Breast epithelium (tissue), 4 donors: ENCODE results near the gene WDR5B. TPM values are rescaled to one million over a fixed set of nuclear protein-coding genes. Genes with fewer than 3 reads are reported as not detected.
A peak's percentile ranks its signal among the peaks of the same experiment; 100 is the strongest.

Experiments used
- DNase-seq, 2 donors: peaks; one replicate each; pipeline ENCODE4 v3.0.0-alpha.2; 2019; ENCODE audit warnings: low spot score in 2 of 2
- H3K27ac ChIP-seq, 2 donors: fragments of 200-600 bp; sonication (generic) in 1 of 2; one replicate each; pipeline ENCODE4 v1.5.1; 2016 to 2019; ENCODE audit warnings: mild to moderate bottlenecking in 1 of 2
- H3K27me3 ChIP-seq, 2 donors: fragments of 200-600 bp; sonication (generic) in 1 of 2; one replicate each; pipeline versions ENCODE4 v1.5.1 to v1.6.0; 2017 to 2019; ENCODE audit warnings: control low read depth in 1 of 2, mild to moderate bottlenecking in 1 of 2
- H3K36me3 ChIP-seq: fragments of 200-600 bp; one replicate; pipeline ENCODE4 v1.5.1; 2019
- H3K4me1 ChIP-seq, 2 donors: fragments of 200-600 bp; sonication (generic); one replicate each; pipeline ENCODE4 v1.5.1; 2016 to 2019; ENCODE audit warnings: control low read depth in 1 of 2
- H3K4me3 ChIP-seq, 3 donors: fragments of 200-600 bp; sonication (generic); 1 replicate in 2 of 3; 2 replicates in 1 of 3; pipeline ENCODE4 v1.5.1; 2016 to 2019; ENCODE audit warnings: mild to moderate bottlenecking in 3 of 3, moderate library complexity in 2 of 3
- H3K9me3 ChIP-seq, 2 donors: fragments of 200-600 bp; sonication (generic) in 1 of 2; one replicate each; pipeline ENCODE4 v1.5.1; 2016 to 2019; ENCODE audit warnings: control low read depth in 1 of 2
- POLR2A ChIP-seq: fragments of 450-650 bp; IDR thresholded peaks from one replicate; pipeline ENCODE4 v1.6.1; 2016; ENCODE audit warnings: antibody characterized with exemption, mild to moderate bottlenecking, moderate library complexity
- POLR2AphosphoS5 ChIP-seq, 3 donors: sonication (generic); formaldehyde crosslinking; IDR thresholded peaks; one replicate each; pipeline ENCODE4 v1.6.1; 2017; ENCODE audit warnings: antibody characterized with exemption in 3 of 3
- intact Hi-C: fragments of 100-400 bp; cut with DNase I; formaldehyde crosslinking; loops from one replicate; pipeline ENCODE4 v1.15.1; 2023; ENCODE audit warnings: low total_unique reads
- total RNA-seq, 3 donors: library from RNA; depleted of rRNA; stranded (reverse); fragments of >200 nt; gene quantifications; one replicate each; pipeline ENCODE4 v1.1.0, GENCODE V29; 2016
- TF ChIP-seq, protein P1 (sequence below), 3 donors: fragments of 450-650 bp; IDR thresholded peaks; one replicate each; pipeline ENCODE4 v1.5.1; 2016 to 2017; ENCODE audit warnings: antibody characterized with exemption in 3 of 3, mild to moderate bottlenecking in 3 of 3, moderate library complexity in 3 of 3

WDR5B gene
- total RNA-seq = 1 to 10 TPM; 4.0 to 8.0 (median 6.2) TPM

DNA sequence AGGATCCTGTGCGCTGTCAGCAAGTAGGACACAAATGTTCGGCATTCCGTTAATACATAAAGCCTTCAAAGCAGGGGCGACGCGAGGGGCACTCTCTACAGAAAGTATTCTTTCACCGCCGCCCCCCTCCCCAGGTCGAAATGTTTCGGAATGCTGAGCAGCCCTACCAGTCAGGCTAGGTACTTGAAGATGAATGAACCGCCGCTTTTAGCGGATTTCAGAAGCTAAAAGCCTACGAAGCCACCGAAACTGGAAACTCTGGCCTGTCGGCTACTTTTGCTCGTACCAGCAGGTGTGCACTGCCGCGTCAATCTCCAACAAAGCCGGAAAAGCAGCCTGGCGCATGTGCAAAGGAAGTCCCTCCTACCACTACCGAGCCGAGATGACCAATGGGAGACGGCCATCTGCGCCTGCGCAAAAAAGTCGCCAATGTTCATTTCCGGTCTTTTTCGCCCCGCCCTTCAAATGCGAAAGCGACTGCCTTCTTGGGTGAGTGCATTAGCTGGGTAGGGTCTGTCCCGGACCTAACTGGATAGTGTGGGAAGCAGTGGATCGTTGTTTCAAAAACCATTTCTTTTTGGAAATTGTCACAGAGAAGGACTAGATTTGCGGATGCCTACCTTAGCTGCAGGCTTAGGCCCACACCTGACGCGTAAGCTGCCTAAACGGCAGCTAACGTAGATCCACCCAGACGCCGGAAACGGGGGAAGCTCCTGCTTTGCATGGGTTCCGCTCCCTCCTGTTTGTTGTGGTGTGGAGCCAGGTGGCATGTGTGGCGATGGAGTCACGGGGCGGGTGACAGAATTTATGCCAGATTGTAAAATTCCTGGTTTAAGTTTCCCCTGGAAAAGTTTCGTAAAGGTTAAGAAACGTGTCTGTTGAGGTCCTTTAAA, at the start of gene WDR5B:
Gene WDR5B (minus strand): TSS at position 301 of the 893 bp plus-strand sequence. CDS start 534 bp downstream, outside the sequence.
- Histone ChIP-seq H3K4me3 (peak within 1 kb of the TSS; percentile 68 to 78 (median 75)), H3K36me3 (no peaks in the 10 kb centered on the region), H3K4me1 (peaks cover 0 to 8% of the 10 kb centered on the region in 2 donors), H3K27ac (peak within 1 kb of the TSS; percentile 90), H3K9me3 (no peaks in the 10 kb centered on the region), H3K27me3 (no peaks in the 10 kb centered on the region)
- DNase-seq = peak; percentile 97 to 99
- TF ChIP-seq POLR2AphosphoS5 (IDR thresholded peaks at IDR 0.05) = peak; percentile 80 to 98 (median 95)
- peak; percentile 75 for TF ChIP-seq POLR2A
- TF ChIP-seq, protein P1, sequence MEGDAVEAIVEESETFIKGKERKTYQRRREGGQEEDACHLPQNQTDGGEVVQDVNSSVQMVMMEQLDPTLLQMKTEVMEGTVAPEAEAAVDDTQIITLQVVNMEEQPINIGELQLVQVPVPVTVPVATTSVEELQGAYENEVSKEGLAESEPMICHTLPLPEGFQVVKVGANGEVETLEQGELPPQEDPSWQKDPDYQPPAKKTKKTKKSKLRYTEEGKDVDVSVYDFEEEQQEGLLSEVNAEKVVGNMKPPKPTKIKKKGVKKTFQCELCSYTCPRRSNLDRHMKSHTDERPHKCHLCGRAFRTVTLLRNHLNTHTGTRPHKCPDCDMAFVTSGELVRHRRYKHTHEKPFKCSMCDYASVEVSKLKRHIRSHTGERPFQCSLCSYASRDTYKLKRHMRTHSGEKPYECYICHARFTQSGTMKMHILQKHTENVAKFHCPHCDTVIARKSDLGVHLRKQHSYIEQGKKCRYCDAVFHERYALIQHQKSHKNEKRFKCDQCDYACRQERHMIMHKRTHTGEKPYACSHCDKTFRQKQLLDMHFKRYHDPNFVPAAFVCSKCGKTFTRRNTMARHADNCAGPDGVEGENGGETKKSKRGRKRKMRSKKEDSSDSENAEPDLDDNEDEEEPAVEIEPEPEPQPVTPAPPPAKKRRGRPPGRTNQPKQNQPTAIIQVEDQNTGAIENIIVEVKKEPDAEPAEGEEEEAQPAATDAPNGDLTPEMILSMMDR (IDR thresholded peaks at IDR 0.05) = peak in 2 of 3 donors; percentile 12 to 27
- intact Hi-C loops = no loop called here

DNA sequence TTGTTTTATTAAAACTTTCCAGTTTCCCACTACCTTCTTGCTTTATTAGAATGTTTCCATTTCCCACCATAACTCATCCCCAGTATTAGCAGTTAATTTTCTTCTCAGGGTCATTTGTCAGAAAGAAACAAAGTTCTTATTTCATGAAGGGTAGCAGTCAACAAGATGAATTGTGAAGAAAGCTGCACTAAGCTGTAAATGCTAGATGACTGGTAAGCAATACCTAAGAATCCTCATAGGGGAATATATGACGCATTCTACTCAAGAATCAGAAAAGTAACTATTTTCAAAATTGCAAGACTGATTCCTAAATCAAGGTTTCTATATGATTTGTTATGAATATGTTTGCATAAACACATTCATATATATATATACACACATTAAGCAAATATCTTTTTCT, 48.8 kb upstream of the WDR5B start:
- Histone ChIP-seq H3K36me3 (no peaks in the 10 kb centered on the region), H3K27me3 (no peaks in the 10 kb centered on the region), H3K4me1 (no peaks in the 10 kb centered on the region), H3K27ac (no peak overlapping the region), H3K9me3 (no peaks in the 10 kb centered on the region), H3K4me3 (no peak overlapping the region)
- TF ChIP-seq POLR2AphosphoS5 (IDR thresholded peaks at IDR 0.05) (no peak), POLR2A (no peak)
- TF ChIP-seq, protein P1 (IDR thresholded peaks at IDR 0.05) = no peak
- DNase-seq = no peak
- intact Hi-C loops = loop anchor here (5.0 kb wide), 1 partner anchor 573 kb away; no protein-coding TSS in a partner anchor

DNA sequence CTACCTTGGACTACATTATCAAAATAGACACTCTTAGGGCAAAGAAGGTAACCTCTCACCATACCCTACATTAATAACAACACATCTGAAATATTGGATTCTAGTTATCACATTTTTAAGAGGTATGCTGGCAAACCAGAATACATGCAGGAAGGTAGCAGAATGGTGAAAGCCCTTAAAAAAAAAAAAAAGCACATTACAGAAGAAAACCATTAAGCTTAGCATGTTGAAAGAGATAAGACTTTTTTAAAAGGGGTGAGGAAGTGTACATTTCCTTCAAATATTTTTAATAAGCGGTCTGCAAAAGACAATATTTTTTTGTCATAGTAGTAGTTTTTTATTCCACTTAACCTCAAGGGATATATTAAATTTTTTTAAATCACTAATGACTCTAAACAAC, 46.5 kb upstream of the WDR5B start:
- TF ChIP-seq POLR2A = no peak
- TF ChIP-seq, protein P1 (IDR thresholded peaks at IDR 0.05) = no peak
- TF ChIP-seq POLR2AphosphoS5 (IDR thresholded peaks at IDR 0.05) = no peak
- DNase-seq = no peak
- H3K4me3 ChIP-seq = no peak overlapping the region
- no peaks in the 10 kb centered on the region for H3K27me3 ChIP-seq
- intact Hi-C loops = no loop called here
- no peaks in the 10 kb centered on the region for H3K9me3 ChIP-seq
- no peaks in the 10 kb centered on the region for H3K36me3 ChIP-seq
- H3K27ac ChIP-seq = no peak overlapping the region
- H3K4me1 ChIP-seq = no peaks in the 10 kb centered on the region

DNA sequence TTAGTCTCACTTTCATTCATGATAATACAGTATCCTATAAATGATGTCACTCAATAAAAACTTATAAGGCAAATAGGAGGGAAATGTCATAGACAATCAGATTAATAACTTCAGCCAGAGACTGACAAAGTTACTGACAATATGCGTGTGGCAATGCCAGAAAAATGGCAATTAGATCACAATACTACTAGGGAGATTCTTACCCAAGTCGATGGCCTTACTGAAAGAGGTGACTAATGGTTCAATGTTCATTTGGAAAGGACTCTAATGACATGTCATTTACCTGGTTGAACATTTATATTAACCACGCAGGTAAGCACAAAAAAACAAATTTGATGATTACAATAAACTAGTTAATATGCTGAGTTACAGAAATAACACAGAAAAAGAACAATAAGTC, 45.9 kb upstream of the WDR5B start:
- H3K27me3 ChIP-seq = no peaks in the 10 kb centered on the region
- H3K27ac ChIP-seq = no peak overlapping the region
- no peak overlapping the region for H3K4me3 ChIP-seq
- TF ChIP-seq POLR2A (no peak), POLR2AphosphoS5 (IDR thresholded peaks at IDR 0.05) (no peak)
- TF ChIP-seq, protein P1 (IDR thresholded peaks at IDR 0.05) = no peak
- no peaks in the 10 kb centered on the region for H3K36me3 ChIP-seq
- intact Hi-C loops = no loop called here
- H3K9me3 ChIP-seq = no peaks in the 10 kb centered on the region
- no peaks in the 10 kb centered on the region for H3K4me1 ChIP-seq
- DNase-seq = no peak

DNA sequence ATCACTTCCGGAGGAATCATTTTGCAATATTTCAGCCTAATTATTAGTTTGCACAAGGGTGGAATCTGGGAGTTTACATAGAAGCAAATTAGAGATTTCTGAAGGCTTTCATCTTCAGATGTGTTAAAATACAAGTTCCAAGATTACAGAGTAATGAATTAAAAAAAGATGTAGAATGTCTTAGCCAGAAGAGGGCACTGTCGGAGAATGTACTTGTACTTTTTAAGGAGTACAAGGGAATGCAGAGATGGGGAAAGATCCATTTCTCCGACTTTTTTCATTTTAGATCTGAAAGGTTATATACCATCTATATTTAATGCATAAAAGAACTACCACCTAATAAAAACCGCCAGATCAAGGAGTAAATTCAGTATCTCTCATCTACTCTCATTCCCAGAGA, 43.1 kb upstream of the WDR5B start:
- intact Hi-C loops = no loop called here
- DNase-seq = no peak
- Histone ChIP-seq H3K27ac (no peak overlapping the region), H3K27me3 (no peaks in the 10 kb centered on the region), H3K4me1 (no peaks in the 10 kb centered on the region), H3K4me3 (no peak overlapping the region), H3K36me3 (no peaks in the 10 kb centered on the region), H3K9me3 (no peaks in the 10 kb centered on the region)
- TF ChIP-seq, protein P1 (IDR thresholded peaks at IDR 0.05) = peak in 1 of 3 donors; percentile 29
- TF ChIP-seq POLR2A = no peak
